Measurements from ENCODE around the gene RABEPK.

- TF ChIP-seq USF2 (IDR thresholded peaks at IDR 0.05; ENCODE audit: low read depth, low read length): no peak
- TF ChIP-seq, protein P1, sequence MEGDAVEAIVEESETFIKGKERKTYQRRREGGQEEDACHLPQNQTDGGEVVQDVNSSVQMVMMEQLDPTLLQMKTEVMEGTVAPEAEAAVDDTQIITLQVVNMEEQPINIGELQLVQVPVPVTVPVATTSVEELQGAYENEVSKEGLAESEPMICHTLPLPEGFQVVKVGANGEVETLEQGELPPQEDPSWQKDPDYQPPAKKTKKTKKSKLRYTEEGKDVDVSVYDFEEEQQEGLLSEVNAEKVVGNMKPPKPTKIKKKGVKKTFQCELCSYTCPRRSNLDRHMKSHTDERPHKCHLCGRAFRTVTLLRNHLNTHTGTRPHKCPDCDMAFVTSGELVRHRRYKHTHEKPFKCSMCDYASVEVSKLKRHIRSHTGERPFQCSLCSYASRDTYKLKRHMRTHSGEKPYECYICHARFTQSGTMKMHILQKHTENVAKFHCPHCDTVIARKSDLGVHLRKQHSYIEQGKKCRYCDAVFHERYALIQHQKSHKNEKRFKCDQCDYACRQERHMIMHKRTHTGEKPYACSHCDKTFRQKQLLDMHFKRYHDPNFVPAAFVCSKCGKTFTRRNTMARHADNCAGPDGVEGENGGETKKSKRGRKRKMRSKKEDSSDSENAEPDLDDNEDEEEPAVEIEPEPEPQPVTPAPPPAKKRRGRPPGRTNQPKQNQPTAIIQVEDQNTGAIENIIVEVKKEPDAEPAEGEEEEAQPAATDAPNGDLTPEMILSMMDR (conservative IDR thresholded peaks at IDR 0.05; ENCODE audit: low read depth, low read length): no peak
- no peak for TF ChIP-seq POLR2A (IDR thresholded peaks at IDR 0.05; ENCODE audit: low read depth, low read length)
- no peak for TF ChIP-seq MXI1 (IDR thresholded peaks at IDR 0.05; ENCODE audit: borderline replicate concordance, low read depth, low read length)
- no peak for TF ChIP-seq BHLHE40 (IDR thresholded peaks at IDR 0.05; ENCODE audit: low read depth, low read length)
- no peak for TF ChIP-seq RAD21 (IDR thresholded peaks at IDR 0.05; ENCODE audit: low read length)
- TF ChIP-seq MAZ (IDR thresholded peaks at IDR 0.05; ENCODE audit: borderline replicate concordance, low read depth, low read length): no peak
- TF ChIP-seq SMC3 (IDR thresholded peaks at IDR 0.05; ENCODE audit: low read depth, low read length): no peak
- TF ChIP-seq, protein P2, sequence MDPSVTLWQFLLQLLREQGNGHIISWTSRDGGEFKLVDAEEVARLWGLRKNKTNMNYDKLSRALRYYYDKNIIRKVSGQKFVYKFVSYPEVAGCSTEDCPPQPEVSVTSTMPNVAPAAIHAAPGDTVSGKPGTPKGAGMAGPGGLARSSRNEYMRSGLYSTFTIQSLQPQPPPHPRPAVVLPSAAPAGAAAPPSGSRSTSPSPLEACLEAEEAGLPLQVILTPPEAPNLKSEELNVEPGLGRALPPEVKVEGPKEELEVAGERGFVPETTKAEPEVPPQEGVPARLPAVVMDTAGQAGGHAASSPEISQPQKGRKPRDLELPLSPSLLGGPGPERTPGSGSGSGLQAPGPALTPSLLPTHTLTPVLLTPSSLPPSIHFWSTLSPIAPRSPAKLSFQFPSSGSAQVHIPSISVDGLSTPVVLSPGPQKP (IDR thresholded peaks at IDR 0.05; ENCODE audit: borderline replicate concordance, low read depth, low read length): no peak
- no peak for TF ChIP-seq FOS (IDR thresholded peaks at IDR 0.05; ENCODE audit: low read depth, low read length)
Observed at GRCh38 chr9:125153712-125154367, 46.5 kb upstream of the RABEPK start.
